ENCODE results near the gene ITPKA.

The ITPKA gene

DNA sequence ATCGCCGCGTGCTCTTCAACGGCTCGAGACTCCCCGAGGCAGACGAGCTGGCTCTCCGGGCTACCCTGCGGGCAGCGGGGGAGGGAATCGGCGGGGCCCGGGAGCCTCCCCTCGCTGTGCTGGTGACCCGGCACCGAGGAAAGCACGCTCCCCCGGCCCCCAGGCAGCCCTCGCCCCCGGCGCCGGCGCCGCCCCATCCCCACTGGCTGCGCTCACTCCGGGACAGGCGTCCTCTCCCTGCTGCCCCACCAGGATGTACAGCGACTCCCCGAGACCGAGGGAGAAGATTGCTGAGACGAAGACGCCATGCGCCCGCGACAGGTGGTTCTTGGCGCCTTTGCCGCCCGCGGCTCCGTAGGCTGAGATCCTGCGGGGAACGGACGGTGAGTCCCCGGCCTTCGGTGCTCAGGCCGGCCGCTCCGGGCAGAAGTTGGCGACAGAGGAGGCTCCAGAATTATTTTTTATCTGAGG is 18.3 kb downstream of the ITPKA start:
- DNase-seq: peak; percentile 72

DNA sequence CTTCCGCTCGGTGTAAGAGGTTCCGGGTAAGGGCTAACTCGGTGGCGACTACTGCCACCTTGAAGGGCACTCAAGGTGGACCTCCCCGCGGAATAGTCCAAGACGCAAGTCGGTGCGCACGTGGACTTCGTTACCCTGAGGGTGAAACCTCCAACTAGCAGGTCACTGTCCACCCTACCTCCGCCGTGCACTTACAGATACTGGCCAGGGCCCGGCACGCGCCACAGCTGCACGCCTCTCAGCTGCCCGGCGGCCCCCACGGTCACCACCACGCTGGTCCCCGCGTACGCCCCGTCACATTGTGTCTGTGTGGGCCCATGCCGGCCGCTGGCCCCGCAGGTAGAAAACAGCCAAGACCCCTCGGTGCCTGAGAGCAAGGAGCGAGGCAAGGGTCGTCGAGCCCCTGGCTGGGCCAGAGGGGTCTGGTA is 18.9 kb downstream of the ITPKA start:
- DNase-seq: no peak

DNA sequence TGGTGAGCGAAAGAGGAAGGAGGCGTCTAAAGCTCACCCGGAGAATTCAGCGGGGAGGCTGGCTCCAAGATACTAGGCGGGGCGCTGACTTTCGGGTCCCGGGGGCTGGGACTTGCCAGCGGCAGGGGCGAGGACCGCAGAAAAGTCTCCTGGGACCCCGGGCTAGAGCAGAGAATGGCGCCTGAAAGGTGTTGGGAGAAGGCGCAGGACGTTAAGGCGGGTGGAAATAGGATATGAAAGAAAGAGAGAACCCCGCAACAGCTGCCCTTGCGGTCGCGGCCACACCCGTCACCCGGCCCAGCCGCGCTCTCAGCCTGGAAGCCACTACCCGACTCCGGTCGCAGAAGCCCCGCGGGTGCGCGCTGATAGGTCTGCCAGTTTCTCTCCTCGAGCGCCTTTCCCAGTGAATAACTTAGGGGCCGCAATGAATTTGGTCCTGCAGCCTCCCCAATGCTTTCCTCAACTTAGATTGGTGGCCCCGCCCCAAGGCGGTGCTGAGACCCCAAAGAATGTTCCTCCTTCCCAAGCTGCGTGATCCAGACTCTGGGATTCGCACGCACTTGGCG is 19.3 kb downstream of the ITPKA start:
- no peak for DNase-seq

DNA sequence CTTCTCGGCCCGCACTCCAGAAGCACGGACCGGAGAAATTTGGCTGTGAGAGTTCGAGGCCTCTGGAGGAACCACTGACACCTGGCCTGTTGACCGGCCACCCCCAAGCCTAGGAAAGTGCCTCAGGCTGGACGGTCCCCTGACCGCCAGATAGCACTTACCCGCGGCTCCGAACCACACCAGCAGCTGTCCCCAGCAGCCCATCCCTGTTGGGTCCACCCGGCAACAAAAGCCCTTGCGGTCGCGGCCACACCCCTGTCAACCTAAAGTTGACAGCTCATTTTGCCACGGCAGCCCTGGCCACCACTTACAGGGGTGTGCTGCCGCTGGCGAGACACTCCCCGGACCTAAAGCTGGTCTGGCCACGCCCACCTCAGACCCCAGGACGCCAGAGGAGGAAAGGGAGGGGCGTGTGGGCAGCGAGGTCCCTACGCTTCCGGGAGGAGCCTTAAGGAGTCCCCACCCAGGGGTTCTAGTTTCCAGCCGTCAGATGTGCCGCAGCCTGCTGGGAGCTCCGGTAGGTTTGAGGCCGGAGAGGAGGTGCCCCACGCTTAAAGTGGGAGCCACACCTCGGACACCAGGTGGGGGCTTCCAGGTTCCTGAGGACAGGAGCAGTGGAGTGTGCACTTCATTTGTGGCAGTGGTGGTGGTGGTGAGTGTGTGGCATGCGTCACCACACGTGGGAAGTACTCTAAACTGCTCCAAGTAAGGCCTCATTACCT is 20.0 kb downstream of the ITPKA start, which contains the start of gene LTK:
Gene LTK (minus strand): TSS at position 322 of the 722 bp plus-strand sequence. CDS start 118 bp downstream, at position 204.
- peak; percentile 68 for DNase-seq

DNA sequence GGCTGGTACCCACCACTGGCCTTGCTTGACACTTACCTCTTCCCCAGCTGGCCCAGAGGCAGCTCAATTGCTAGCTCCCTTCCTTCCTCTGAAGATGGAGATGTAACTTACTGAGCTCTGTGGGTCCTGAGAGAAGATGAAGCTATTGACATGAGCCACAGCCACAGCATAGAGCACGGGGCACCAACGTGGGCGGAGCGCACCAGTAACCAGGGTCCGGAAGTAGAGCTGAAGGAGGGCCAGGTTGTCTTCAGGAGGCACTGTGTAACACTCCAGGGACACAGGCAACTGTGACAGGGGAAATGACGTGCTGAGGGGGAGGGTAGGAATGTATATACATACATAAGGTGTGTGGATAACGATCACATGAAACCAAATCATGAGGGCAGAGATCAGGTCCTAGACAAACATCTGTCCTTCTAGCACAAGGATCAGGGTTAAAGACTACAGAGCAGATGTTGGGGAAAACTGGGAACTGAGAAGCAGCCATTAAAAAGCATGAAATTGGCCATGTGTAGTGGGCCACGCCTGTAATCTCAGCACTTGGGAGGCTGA is 24.3 kb downstream of the ITPKA start:
- no peak for DNase-seq

DNA sequence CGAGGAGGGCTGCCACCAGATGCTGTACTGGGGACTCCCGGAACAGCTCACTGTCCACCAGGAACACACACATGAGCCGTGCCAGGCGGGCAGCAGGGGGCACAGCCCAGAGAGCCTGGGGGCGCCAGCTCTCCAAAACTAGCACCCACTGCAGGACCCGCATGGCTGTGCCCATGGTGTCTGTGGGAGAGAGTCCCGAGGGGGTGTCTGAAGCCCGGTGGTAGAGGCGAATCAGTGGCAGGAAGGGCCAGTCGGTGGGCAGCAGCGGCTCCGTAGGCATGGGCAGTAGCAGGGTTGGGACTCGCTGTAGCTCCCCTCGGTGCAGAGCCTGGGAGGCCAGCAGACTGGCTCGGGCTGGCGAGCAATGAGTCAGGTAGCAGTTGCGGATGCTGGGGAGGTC is 27.0 kb downstream of the ITPKA start:
- DNase-seq: no peak

DNA sequence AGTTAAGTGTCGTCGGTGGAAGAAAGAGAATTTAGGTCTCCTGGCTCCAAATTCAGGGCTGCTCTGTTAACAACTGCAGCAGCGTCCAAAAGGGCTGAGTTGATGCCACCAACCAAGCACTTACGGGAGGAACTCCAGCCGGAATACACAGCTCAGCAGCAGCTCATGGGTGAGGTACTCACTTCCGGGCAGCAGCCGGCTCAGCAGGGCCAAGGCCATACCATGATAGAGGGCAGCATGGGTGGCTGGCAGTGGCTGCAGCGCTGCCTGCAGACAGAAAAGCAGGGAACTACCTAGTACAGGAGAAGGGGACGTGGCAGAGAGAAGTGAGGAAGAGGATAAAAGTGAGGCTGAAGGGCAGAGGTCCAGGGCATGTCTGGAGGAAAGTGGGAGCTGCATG is 27.9 kb downstream of the ITPKA start:
- no peak for DNase-seq

DNA sequence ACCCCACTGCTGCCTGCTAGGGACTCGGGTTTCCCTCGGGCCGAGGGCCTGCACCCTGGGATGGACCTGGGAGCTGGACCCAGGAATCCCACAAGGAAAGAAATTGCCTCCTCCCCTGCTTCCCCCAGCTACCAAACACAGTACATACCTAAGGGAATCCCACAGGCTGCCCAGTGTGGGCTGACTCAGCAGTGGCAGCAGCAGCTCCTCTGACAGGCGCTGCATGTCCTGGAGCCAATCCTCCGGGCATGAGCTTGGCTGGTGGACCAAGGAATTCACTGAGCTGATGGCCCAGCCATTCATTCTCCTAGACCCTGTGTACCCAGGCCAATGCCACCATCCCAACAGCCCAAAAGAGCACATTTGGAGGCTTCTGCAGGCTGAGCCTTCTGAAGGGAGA is 29.4 kb downstream of the ITPKA start:
- DNase-seq: no peak

DNA sequence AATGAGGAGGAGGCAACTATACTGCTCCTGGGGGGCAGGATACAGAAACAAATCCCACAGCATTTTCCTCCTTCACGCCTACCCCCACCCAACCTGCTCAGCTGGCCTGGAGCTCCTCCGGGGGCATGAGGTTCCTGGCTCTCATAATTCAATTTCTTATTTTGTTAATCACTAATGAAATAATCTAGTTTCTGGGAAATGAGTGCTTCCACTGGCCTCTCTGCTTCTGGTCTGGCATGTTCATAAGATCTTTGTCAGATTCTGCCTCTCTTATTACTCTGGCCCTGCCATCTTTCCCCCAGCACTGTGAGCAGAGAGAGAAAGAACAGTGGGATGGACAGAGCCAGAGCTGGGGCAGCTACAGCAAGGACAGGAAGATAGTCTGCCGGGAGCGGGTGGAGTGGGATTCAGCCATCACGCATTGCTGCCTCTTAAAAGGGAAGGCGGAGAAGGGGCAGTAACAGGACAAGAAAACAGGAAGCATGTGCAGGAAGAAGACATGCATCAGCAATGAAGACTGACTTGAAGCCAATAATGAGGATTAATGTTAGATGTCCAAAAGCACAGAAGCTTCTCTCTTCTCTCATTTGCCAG is 36.8 kb downstream of the ITPKA start:
- DNase-seq: no peak

DNA sequence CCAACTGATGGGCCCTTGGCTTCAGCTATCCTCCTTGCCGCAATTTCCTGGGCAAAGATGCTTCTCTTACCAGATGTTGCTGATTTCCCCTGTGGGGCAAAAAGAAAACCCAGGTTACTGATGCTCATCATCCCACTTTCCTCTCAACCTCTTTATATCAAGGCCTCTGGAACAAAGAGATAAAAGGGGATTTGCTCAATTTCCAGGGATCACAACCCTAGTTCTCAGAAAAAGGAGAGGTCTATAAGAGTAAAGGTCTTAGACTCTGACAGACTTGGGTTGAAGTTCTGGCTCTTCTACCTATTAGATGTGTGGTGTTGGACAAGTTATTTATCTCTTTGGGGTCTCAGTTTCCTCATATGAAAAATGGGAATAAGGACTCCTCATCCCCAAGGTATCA is 41.9 kb downstream of the ITPKA start:
- DNase-seq: no peak

DNA sequence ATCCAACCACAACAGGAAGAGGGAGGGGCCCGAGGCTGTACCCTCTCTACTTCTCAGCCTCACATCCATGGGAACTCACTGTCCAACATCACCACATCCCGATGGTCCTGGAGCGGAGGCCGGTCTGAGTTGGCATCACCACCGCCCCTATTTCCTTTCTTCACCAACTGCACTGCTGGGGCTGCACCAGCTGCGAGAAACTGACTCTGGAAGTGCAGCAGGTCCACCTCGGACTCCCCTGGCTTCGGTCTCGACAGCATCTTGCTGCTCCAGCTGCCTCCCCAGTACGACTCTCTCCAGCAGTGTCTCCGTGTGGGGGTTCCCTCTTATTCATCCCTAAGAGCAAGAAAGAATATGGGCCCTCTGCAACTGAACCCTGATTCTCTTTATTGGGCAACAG is 43.2 kb downstream of the ITPKA start:
- no peak for DNase-seq

DNA sequence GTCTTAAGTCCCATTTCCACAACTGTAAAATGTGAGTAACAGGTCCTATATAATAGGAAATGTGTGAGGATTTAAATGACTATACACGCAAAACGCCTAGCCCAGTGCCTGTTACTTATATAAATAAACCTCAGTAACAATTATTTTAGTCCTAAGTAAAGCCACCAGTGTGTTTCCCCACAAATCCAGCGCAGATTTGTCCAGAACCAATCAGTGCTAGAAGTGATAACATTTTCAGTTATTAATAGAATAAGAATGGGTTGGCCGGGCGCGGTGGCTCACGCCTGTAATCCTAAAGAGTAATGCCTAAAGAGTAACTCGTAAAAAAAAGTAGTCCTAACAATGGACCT is 49.8 kb downstream of the ITPKA start:
- no peak for DNase-seq

DNA sequence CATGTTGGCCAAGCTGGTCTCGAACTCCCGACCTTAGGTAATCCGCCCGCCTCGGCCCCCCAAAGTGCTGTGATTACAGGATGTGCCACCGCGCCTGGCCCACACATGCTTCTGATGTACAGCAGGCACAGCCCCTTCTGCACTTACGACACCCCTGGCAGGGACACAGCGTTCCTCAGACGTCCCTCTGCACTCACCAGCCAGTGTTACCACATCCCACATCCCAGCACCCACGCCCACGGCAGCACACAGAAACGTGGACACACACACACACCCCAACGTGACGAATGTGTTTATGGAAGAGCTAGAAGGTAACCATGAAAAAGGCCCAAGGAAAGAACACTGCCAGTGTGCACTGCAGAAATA is 51.0 kb downstream of the ITPKA start:
- peak; percentile 65 for DNase-seq

DNA sequence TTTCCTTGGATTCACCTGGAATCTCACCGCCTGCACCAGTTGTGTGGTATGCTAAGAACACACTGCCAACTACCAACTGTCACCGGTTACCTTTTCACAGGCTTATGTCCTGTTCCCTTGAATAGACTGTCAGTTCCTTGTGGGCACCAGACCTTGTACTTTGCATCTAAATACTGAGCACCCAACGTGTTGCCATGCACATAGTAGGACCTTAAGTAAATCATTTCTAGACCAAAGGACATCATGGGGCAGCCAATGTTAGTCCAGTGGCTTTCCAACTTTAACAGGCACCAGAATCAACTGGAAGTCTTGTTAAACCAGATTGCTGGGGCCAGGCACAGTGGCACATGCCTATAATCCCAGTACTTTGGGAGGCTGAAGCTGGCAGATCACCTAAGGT is 51.5 kb downstream of the ITPKA start:
- DNase-seq: no peak

DNA sequence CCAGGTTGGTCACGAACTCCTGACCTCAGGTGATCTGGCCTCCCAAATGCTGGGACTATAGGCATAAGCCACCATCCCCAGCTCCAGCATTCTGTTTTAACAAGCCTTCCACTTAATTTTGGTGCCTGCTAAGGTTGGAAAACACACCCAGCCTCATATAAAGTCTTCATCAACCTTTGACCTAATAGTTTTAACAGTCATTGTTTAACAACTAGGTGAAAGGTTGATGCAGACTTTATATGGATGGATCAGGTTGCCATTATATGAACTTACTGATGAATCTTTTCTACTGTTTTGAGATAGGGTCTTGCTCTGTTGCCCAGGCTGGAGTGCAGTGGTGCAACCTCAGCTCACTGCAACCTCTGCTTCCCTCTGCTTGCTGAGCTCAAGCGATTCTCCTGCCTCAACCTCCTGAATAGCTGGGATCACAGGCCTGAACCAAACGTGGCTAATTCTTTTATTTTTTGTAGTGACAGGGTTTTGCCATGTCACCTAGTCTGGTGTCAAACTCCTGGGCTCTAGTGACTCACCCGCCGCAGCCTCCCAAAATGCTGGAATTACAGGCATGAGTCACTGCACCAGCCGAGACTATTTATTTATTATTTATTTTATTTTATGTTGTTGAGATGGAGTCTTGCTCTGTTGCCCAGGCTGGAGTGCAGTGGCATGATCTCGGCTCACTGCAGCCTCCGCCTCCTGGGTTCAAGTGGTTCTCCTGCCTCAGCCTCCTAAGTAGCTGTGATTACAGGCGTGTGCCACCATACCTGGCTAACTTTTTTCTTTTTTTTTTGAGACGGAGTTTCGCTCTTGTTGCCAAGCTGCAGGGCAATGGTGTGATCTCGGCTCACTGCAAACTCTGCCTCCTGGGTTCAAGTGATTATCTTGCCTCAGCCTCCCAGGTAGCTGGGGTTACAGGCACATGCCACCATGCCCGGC is 53.4 kb downstream of the ITPKA start:
- DNase-seq: no peak

DNA sequence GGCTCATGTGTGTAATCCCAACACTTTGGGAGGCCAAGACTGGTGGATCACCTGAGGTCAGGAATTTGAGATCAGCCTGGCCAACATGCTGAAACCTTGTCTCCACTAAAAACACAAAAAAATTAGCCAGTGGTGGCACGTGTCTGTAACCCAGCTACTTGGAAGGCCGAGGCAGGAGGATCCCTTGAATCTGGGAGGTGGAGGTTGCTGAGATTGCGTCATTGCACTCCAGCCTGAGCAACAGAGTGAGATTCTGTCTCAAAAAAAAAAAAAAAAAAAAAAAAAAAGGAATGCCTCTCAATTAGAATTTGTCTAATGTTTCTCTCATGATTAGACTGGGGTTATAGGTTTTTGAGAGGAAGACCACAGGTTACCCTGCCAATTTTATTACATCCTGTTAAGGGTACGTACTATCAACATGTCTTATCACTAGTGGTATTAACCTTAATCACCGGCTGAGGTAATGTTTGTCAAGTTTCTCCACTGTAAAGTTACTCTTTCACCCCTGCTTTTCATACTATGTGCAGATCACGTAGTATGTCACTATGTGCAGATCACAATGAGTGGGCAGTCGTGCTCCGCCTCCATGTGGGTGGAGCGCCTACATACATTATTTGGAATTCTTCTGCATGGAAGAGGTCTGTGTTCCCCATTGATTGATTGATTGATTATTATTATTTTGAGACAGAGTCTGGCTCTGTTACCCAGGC is 56.5 kb downstream of the ITPKA start:
- DNase-seq: no peak
